HepG2 (cell line): Measurements from ENCODE around the gene RASA1. TPM values are rescaled to one million over a fixed set of nuclear protein-coding genes. Genes with fewer than 3 reads are reported as not detected.

Experiments
- ATAC-seq: fragments of 200-7000 bp; cut with Tn5 transposase; 3 replicates; pipeline ENCODE4 v1.9.1; 2020; ENCODE audit warnings: mild to moderate bottlenecking, moderate library complexity
- BruUV-seq: library from RNA; stranded (reverse); fragments of 400-500 nt; replicated peaks from 2 replicates; lab custom pipeline; 2021; lab: Mats Ljungman, UMichigan
- CTCF ChIA-PET: fragments of 300-600 bp; formaldehyde crosslinking; extraction: SDS; loops from one replicate; lab custom pipeline; 2021; ENCODE audit warnings: low total read pairs, inconsistent platforms, low intra/inter-chr PET ratio; lab: Yijun Ruan, JAX
- POLR2A ChIA-PET: fragments of 350-600 bp; sonication (Branson Sonifier 250); formaldehyde crosslinking; loops from one replicate; lab custom pipeline; 2020; ENCODE audit warnings: antibody characterized with exemption, inconsistent platforms; lab: Yijun Ruan, JAX
- DNase-seq: peaks from one replicate; pipeline ENCODE4 v3.0.0-alpha.2; 2015; ENCODE audit warnings: low spot score
- FAIRE-seq: peaks from 3 replicates; lab custom pipeline; 2011; peaks lifted over from hg19 to GRCh38; lab: Jason Lieb, UNC
- H2AFZ ChIP-seq: one replicate; pipeline ENCODE4 v1.6.1; 2011; ENCODE audit warnings: low read length, inconsistent platforms
- H3K27ac ChIP-seq: fragments of 300-600 bp; 3 replicates; pipeline ENCODE4 v1.8.0; 2011; ENCODE audit warnings: mixed run types, mild to moderate bottlenecking, mixed read lengths, low read length, inconsistent platforms; ENCODE audit not compliant: insufficient read depth; ENCODE audit errors: extremely low read length
- H3K27me3 ChIP-seq, 2 experiments: fragments of 200-600 bp in 1 of 2; 2 replicates in 1 of 2; 3 replicates in 1 of 2; pipeline versions ENCODE4 v1.6.0 to v1.8.0; 2011; ENCODE audit warnings: low read length in 2 of 2, mild to moderate bottlenecking in 2 of 2, moderate library complexity in 2 of 2, inconsistent platforms in 1 of 2; ENCODE audit not compliant: insufficient read depth in 2 of 2, control insufficient read depth in 1 of 2
- H3K36me3 ChIP-seq, 2 experiments: fragments of 200-600 bp in 1 of 2; replicated peaks in 1 of 2; 2 replicates in 1 of 2; 3 replicates in 1 of 2; pipeline versions ENCODE4 v1.5.1 to v1.8.0; 2011; ENCODE audit warnings: low read length in 2 of 2, inconsistent platforms in 1 of 2; ENCODE audit not compliant: insufficient read depth in 2 of 2, control insufficient read depth in 1 of 2
- H3K4me1 ChIP-seq: 2 replicates; pipeline ENCODE4 v1.5.1; 2012; ENCODE audit warnings: low read length, inconsistent platforms; ENCODE audit not compliant: insufficient read depth
- H3K4me2 ChIP-seq: 2 replicates; pipeline ENCODE4 v1.6.0; 2011; ENCODE audit warnings: low read depth, low read length, inconsistent platforms
- H3K4me3 ChIP-seq, 3 experiments: fragments of 200-600 bp in 1 of 3; sonication (generic), shearing (Covaris generic) in 1 of 3; replicated peaks in 1 of 3; 2 replicates each; pipeline ENCODE4 v1.5.1; 2011 to 2016; ENCODE audit warnings: low read length in 3 of 3, inconsistent platforms in 2 of 3, low read depth in 2 of 3, mild to moderate bottlenecking in 2 of 3, control low read depth in 1 of 3, mixed read lengths in 1 of 3; ENCODE audit not compliant: insufficient read depth in 1 of 3
- H3K79me2 ChIP-seq: one replicate; pipeline ENCODE4 v1.6.1; 2011; ENCODE audit warnings: low read length, inconsistent platforms; ENCODE audit not compliant: insufficient read depth
- H3K9ac ChIP-seq: 2 replicates; pipeline ENCODE4 v1.6.0; 2011; ENCODE audit warnings: mild to moderate bottlenecking, low read depth, low read length, inconsistent platforms; ENCODE audit not compliant: insufficient read depth
- H3K9me3 ChIP-seq: 2 replicates; pipeline ENCODE4 v1.5.1; 2012; ENCODE audit warnings: mild to moderate bottlenecking, low read length
- H4K20me1 ChIP-seq: 2 replicates; pipeline ENCODE4 v1.6.0; 2011; ENCODE audit warnings: inconsistent platforms, mild to moderate bottlenecking, low read length, moderate library complexity; ENCODE audit not compliant: insufficient read depth
- MED8 ChIP-seq: sonication (generic); formaldehyde crosslinking; IDR thresholded peaks from 2 replicates; pipeline ENCODE4 v1.8.1; 2023; ENCODE audit warnings: mild to moderate bottlenecking, missing genetic modification reagents; ENCODE audit not compliant: insufficient replicate concordance
- MXI1 ChIP-seq: IDR thresholded peaks from 3 replicates; pipeline ENCODE4 v1.6.1; 2012; ENCODE audit warnings: low read depth, low read length, inconsistent platforms, borderline replicate concordance
- POLR2AphosphoS5 ChIP-seq: IDR thresholded peaks from 2 replicates; pipeline ENCODE4 v1.6.1; 2012; ENCODE audit warnings: low read depth, low read length
- ZKSCAN1 ChIP-seq: fragments of 150-350 bp; IDR thresholded peaks from 2 replicates; pipeline ENCODE4 v1.6.1; 2014; ENCODE audit warnings: low read length
- WGBS: methylation state at CpG from one replicate; pipeline ENCODE4 v1.1.6; 2017; ENCODE audit warnings: low lambda C conversion rate; 5-methylcytosine and 5-hydroxymethylcytosine counted together
- in situ Hi-C: cut with HindIII; loops from 2 replicates; pipeline ENCODE4 v1.10.0; 2017; ENCODE audit warnings: low pct_unique_long_range_greater_than_20kb; ENCODE audit not compliant: extremely low pct_ligation_motif_present
- intact Hi-C: fragments of 100-400 bp; cut with micrococcal nuclease; formaldehyde crosslinking; loops from one replicate; pipeline ENCODE4 v1.10.0; 2022; ENCODE audit not compliant: unreplicated experiment
- polyA plus RNA-seq, 8 experiments: library from polyadenylated mRNA; depleted of rRNA in 3 of 8; stranded (reverse) in 7 of 8; unstranded in 1 of 8; fragments of >200 nt; fragmentation: Illumina TruSeq in 4 of 8; extraction: Trizol in 4 of 8; gene quantifications; 2 replicates each; pipeline versions ENCODE4 v1.2.1 to v1.2.3, GENCODE V29; 2011 to 2016; ENCODE audit warnings: low read depth in 4 of 8, missing spikeins in 1 of 8, mixed read lengths in 1 of 8; ENCODE audit not compliant: insufficient read depth in 1 of 8
- total RNA-seq, 5 experiments: library from RNA; depleted of rRNA; stranded (reverse); fragments of >200 nt; fragmentation: Illumina TruSeq; extraction: Trizol; gene quantifications; 2 replicates each; pipeline ENCODE4 v1.2.3, GENCODE V29; 2016; ENCODE audit warnings: low read depth in 1 of 5
- TF ChIP-seq, protein P1 (sequence below): sonication (generic); formaldehyde crosslinking; IDR thresholded peaks from 2 replicates; pipeline ENCODE4 v1.4.0; 2020; ENCODE audit warnings: missing genetic modification reagents, borderline replicate concordance

Gene RASA1
- total and polyA plus RNA-seq, 2 of the 13 experiments (the other 11 are each of a cell fraction or from before 2014, with no cell fraction given): 19.5 to 20.5 TPM

DNA sequence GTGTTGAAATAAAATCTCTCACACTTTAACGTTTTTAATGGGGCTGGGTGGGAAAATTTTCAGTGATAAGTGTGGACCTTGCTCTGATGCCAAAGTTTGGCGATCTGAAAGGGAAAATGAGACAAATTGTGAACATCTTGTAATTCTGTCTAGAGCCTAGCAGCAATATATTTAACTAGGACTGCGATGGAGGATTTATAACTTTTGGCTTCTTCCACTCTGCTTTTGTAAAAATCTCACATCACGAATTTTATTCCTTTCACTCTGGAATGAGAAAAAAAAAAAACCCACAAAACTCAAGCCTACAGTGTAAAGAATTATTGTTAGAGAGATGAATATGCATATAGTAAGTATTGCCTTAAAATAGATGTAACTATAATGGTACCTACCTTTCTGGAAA, 125.1 kb downstream of the RASA1 start (continued):
- TF ChIP-seq, protein P1, sequence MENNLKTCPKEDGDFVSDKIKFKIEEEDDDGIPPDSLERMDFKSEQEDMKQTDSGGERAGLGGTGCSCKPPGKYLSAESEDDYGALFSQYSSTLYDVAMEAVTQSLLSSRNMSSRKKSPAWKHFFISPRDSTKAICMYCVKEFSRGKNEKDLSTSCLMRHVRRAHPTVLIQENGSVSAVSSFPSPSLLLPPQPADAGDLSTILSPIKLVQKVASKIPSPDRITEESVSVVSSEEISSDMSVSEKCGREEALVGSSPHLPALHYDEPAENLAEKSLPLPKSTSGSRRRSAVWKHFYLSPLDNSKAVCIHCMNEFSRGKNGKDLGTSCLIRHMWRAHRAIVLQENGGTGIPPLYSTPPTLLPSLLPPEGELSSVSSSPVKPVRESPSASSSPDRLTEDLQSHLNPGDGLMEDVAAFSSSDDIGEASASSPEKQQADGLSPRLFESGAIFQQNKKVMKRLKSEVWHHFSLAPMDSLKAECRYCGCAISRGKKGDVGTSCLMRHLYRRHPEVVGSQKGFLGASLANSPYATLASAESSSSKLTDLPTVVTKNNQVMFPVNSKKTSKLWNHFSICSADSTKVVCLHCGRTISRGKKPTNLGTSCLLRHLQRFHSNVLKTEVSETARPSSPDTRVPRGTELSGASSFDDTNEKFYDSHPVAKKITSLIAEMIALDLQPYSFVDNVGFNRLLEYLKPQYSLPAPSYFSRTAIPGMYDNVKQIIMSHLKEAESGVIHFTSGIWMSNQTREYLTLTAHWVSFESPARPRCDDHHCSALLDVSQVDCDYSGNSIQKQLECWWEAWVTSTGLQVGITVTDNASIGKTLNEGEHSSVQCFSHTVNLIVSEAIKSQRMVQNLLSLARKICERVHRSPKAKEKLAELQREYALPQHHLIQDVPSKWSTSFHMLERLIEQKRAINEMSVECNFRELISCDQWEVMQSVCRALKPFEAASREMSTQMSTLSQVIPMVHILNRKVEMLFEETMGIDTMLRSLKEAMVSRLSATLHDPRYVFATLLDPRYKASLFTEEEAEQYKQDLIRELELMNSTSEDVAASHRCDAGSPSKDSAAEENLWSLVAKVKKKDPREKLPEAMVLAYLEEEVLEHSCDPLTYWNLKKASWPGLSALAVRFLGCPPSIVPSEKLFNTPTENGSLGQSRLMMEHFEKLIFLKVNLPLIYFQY (CRISPR knock-in tag): no peak

DNA sequence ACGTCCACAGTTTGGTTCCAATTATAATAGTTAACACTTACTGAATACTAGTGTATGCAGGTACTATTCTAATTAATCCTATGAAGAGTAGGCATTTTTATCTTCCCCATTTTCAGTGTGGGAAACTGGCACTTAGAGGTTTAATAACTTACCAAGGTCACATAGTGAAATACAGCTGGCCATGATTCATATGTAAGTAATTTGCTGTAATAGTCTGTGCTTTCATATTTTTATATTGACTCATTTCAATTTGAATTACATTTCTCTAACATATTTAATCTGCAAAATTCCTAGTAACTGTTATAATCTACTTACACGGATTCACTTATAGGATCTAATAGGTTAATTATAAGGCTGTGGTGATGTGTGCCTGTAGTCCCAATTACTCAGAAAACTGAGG, 125.6 kb downstream of the RASA1 start:
- no peak for ATAC-seq
- no peaks in the 10 kb centered on the region for H3K27me3 ChIP-seq
- POLR2A ChIA-PET: no interaction called here
- H3K4me3 ChIP-seq: no peak overlapping the region
- H3K79me2 ChIP-seq: no peaks in the 10 kb centered on the region
- 94% methylated on average over 2 of the region's 2 CpGs for WGBS
- peaks cover 4% of the 10 kb centered on the region; the same call in 1 of the 2 replicates for H3K4me1 ChIP-seq
- H3K36me3 ChIP-seq: peaks cover 18 to 62% of the 10 kb centered on the region in 2 experiments
- TF ChIP-seq MXI1: no peak
- TF ChIP-seq POLR2AphosphoS5: no peak
- no peak for TF ChIP-seq ZKSCAN1
- no peak for TF ChIP-seq MED8 (CRISPR knock-in tag)
- no peak overlapping the region for H2AFZ ChIP-seq
- H3K4me2 ChIP-seq: no peak overlapping the region
- no peak for FAIRE-seq
- intact Hi-C loops: no loop called here
- 0 out of 2 replicates have a peak, but pooled peaks cover 3% of the 10 kb centered on the region for H4K20me1 ChIP-seq
- no TSS peak for BruUV-seq
- no peak overlapping the region for H3K9ac ChIP-seq
- no peaks in the 10 kb centered on the region for H3K9me3 ChIP-seq
- in situ Hi-C loops: no loop called here
- DNase-seq: no peak
- no peak overlapping the region for H3K27ac ChIP-seq
- CTCF ChIA-PET: no interaction called here
